ENCODE results near the gene STK32A. TPM values are rescaled to one million over a fixed set of nuclear protein-coding genes. Genes with fewer than 3 reads are reported as not detected.

STK32A gene
- total and polyA plus RNA-seq, 2 donors (not counting 1 experiment from before 2014, with no cell fraction given): not detected

GRCh38 chr5:147216552-147217154 is 18.2 kb upstream of the STK32A start:
- Histone ChIP-seq H4K20me1 (ENCODE audit: control insufficient read depth, insufficient read depth, low read length, poor library complexity, severe bottlenecking) (no peaks in the 10 kb centered on the region), H3K4me3 (ENCODE audit: control extremely low read depth in 1 of 5, extremely low read depth in 1 of 5, insufficient read depth in 1 of 5, low read depth in 2 of 5, low read length in 4 of 5) (no peak overlapping the region), H3K9ac (ENCODE audit: low read length) (no peak overlapping the region), H3K27ac (ENCODE audit: low read length in 2 of 2) (no peak overlapping the region), H3K4me2 (replicated peaks; ENCODE audit: low read depth, low read length, poor library complexity, severe bottlenecking) (no peak overlapping the region), H3K79me2 (ENCODE audit: control insufficient read depth, insufficient read depth, low read length) (no peaks in the 10 kb centered on the region), H2AFZ (ENCODE audit: insufficient read depth, low read depth, low read length, poor library complexity, severe bottlenecking) (no peak overlapping the region), H3K27me3 (replicated peaks in 1 of 4; ENCODE audit: control extremely low read depth in 1 of 4, control insufficient read depth in 3 of 4, insufficient read depth in 4 of 4, low read length in 3 of 4) (no peaks in the 10 kb centered on the region), H3K4me1 (ENCODE audit: control insufficient read depth in 2 of 2, insufficient read depth in 2 of 2, low read length in 2 of 2) (no peaks in the 10 kb centered on the region), H3K9me3 (ENCODE audit: control extremely low read depth in 1 of 3, control insufficient read depth in 2 of 3, insufficient read depth in 1 of 3, low read length in 2 of 3) (peaks cover 0 to 7% (median 0%) of the 10 kb centered on the region in 3 donors), H3K36me3 (replicated peaks in 1 of 2; ENCODE audit: control extremely low read depth in 1 of 2, control insufficient read depth in 1 of 2, extremely low read depth in 1 of 2, insufficient read depth in 2 of 2, low read length in 1 of 2) (no peaks in the 10 kb centered on the region)
- Mint-ChIP-seq H3K27me3 (no peaks in the 10 kb centered on the region), H3K9me3 (ENCODE audit: insufficient read depth) (no peaks in the 10 kb centered on the region), H3K27ac (no peak overlapping the region), H3K4me3 (no peak overlapping the region), H3K4me1 (no peaks in the 10 kb centered on the region)
- ChIA-PET POLR2A (no interaction called here), CTCF (no interaction called here)
- intact Hi-C loops (cut with micrococcal nuclease): no loop called here
- DNase-seq (no peak), ATAC-seq (ENCODE audit: low read depth) (no peak)
- 62% methylated on average over 9 of the region's 9 CpGs for WGBS (ENCODE audit: insufficient coverage)
- TF ChIP-seq EZH2 (IDR thresholded peaks at IDR 0.05; ENCODE audit: borderline replicate concordance, insufficient read depth, low read depth, low read length, poor library complexity, severe bottlenecking): no peak
- TF ChIP-seq, protein P1, sequence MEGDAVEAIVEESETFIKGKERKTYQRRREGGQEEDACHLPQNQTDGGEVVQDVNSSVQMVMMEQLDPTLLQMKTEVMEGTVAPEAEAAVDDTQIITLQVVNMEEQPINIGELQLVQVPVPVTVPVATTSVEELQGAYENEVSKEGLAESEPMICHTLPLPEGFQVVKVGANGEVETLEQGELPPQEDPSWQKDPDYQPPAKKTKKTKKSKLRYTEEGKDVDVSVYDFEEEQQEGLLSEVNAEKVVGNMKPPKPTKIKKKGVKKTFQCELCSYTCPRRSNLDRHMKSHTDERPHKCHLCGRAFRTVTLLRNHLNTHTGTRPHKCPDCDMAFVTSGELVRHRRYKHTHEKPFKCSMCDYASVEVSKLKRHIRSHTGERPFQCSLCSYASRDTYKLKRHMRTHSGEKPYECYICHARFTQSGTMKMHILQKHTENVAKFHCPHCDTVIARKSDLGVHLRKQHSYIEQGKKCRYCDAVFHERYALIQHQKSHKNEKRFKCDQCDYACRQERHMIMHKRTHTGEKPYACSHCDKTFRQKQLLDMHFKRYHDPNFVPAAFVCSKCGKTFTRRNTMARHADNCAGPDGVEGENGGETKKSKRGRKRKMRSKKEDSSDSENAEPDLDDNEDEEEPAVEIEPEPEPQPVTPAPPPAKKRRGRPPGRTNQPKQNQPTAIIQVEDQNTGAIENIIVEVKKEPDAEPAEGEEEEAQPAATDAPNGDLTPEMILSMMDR (IDR thresholded peaks at IDR 0.05): no peak

GRCh38 chr5:147223343-147223742 is 11.5 kb upstream of the STK32A start:
- peaks cover 0 to 11% (median 0%) of the 10 kb centered on the region in 3 donors for H3K9me3 ChIP-seq (ENCODE audit: control extremely low read depth in 1 of 3, control insufficient read depth in 2 of 3, insufficient read depth in 1 of 3, low read length in 2 of 3)
- no peaks in the 10 kb centered on the region for H3K27me3 ChIP-seq (replicated peaks in 1 of 4; ENCODE audit: control extremely low read depth in 1 of 4, control insufficient read depth in 3 of 4, insufficient read depth in 4 of 4, low read length in 3 of 4)
- TF ChIP-seq, protein P1 (IDR thresholded peaks at IDR 0.05): no peak
- TF ChIP-seq EZH2 (IDR thresholded peaks at IDR 0.05; ENCODE audit: borderline replicate concordance, insufficient read depth, low read depth, low read length, poor library complexity, severe bottlenecking): no peak
- Mint-ChIP-seq H3K27me3 (no peaks in the 10 kb centered on the region), H3K27ac (no peak overlapping the region), H3K4me3 (no peak overlapping the region), H3K4me1 (no peaks in the 10 kb centered on the region), H3K9me3 (ENCODE audit: insufficient read depth) (no peaks in the 10 kb centered on the region)
- DNase-seq (no peak), ATAC-seq (ENCODE audit: low read depth) (no peak)
- H3K4me3 ChIP-seq (ENCODE audit: control extremely low read depth in 1 of 5, extremely low read depth in 1 of 5, insufficient read depth in 1 of 5, low read depth in 2 of 5, low read length in 4 of 5): no peak overlapping the region
- H3K4me1 ChIP-seq (ENCODE audit: control insufficient read depth in 2 of 2, insufficient read depth in 2 of 2, low read length in 2 of 2): no peaks in the 10 kb centered on the region
- H3K36me3 ChIP-seq (replicated peaks in 1 of 2; ENCODE audit: control extremely low read depth in 1 of 2, control insufficient read depth in 1 of 2, extremely low read depth in 1 of 2, insufficient read depth in 2 of 2, low read length in 1 of 2): no peaks in the 10 kb centered on the region
- no peak overlapping the region for H3K9ac ChIP-seq (ENCODE audit: low read length)
- no peaks in the 10 kb centered on the region for H3K79me2 ChIP-seq (ENCODE audit: control insufficient read depth, insufficient read depth, low read length)
- H3K27ac ChIP-seq (ENCODE audit: low read length in 2 of 2): no peak overlapping the region
- no peaks in the 10 kb centered on the region for H4K20me1 ChIP-seq (ENCODE audit: control insufficient read depth, insufficient read depth, low read length, poor library complexity, severe bottlenecking)
- no peak overlapping the region for H3K4me2 ChIP-seq (replicated peaks; ENCODE audit: low read depth, low read length, poor library complexity, severe bottlenecking)
- ChIA-PET CTCF (no interaction called here), POLR2A (no interaction called here)
- no peak overlapping the region for H2AFZ ChIP-seq (ENCODE audit: insufficient read depth, low read depth, low read length, poor library complexity, severe bottlenecking)
- WGBS (ENCODE audit: insufficient coverage): 11% methylated on average over 2 of the region's 2 CpGs
- intact Hi-C loops (cut with micrococcal nuclease): no loop called here
